A673 (cell line): ENCODE measurements around the gene PEX14.

ENCODE experiments used
- CTCF ChIP-seq: fragments of 300-800, 200-600 bp; sonication (generic); conservative IDR thresholded peaks from 2 replicates; pipeline ENCODE4 v1.5.1; 2017; ENCODE audit warnings: low read depth, mild to moderate bottlenecking, antibody characterized with exemption, low read length, moderate library complexity, mixed read lengths
- EZH2 ChIP-seq: fragments of 200-600 bp; sonication (generic); IDR thresholded peaks from 2 replicates; pipeline ENCODE4 v1.6.1; 2017; ENCODE audit warnings: borderline replicate concordance, low read depth, mild to moderate bottlenecking, mixed read lengths, antibody characterized with exemption, low read length; ENCODE audit not compliant: poor library complexity, severe bottlenecking

GRCh38 chr1:10498231-10498630 is 23.5 kb downstream of the PEX14 start:
- TF ChIP-seq CTCF = no peak
- no peak for TF ChIP-seq EZH2
